SK-N-SH treated with all-trans-retinoic acid at 6 μM for 48 hours (cell line): Measurements from ENCODE around the gene MFAP4.

Source experiments
- ATAC-seq: fragments of 200-7000 bp; cut with Tn5 transposase; 3 replicates; pipeline ENCODE4 v1.9.1; 2020; ENCODE audit warnings: mild to moderate bottlenecking, moderate library complexity
- ARNTL ChIP-seq: fragments of 450-650 bp; formaldehyde crosslinking; IDR thresholded peaks from 2 replicates; pipeline ENCODE4 v1.5.0; 2020; ENCODE audit warnings: low read depth, mild to moderate bottlenecking, moderate library complexity, borderline replicate concordance
- BACH2 ChIP-seq: fragments of 250-450 bp; sonication (Bioruptor Pico); IDR thresholded peaks from 2 replicates; pipeline ENCODE4 v1.9.0; 2021; ENCODE audit warnings: mild to moderate bottlenecking, borderline replicate concordance
- CSDC2 ChIP-seq: fragments of 250-450 bp; sonication (Bioruptor Pico); IDR thresholded peaks from 2 replicates; pipeline ENCODE4 v1.5.0; 2020; ENCODE audit warnings: mild to moderate bottlenecking, moderate library complexity
- CSRNP3 ChIP-seq: fragments of 250-450 bp; sonication (Bioruptor Pico); IDR thresholded peaks from 2 replicates; pipeline ENCODE4 v1.5.1; 2021; ENCODE audit warnings: mild to moderate bottlenecking, moderate library complexity
- GLIS3 ChIP-seq: fragments of 250-450 bp; sonication (Bioruptor Pico); IDR thresholded peaks from 2 replicates; pipeline ENCODE4 v1.5.0; 2020; ENCODE audit warnings: mild to moderate bottlenecking, moderate library complexity
- ISL1 ChIP-seq: fragments of 250-450 bp; sonication (Bioruptor Pico); IDR thresholded peaks from 2 replicates; pipeline ENCODE4 v2.1.2; 2022; ENCODE audit warnings: mild to moderate bottlenecking, moderate library complexity
- OSR1 ChIP-seq: fragments of 250-450 bp; sonication (Bioruptor Pico); IDR thresholded peaks from 2 replicates; pipeline ENCODE4 v1.8.0; 2022; ENCODE audit warnings: moderate library complexity, mild to moderate bottlenecking, inconsistent platforms
- PATZ1 ChIP-seq: fragments of 250-450 bp; sonication (Bioruptor Pico); IDR thresholded peaks from 2 replicates; pipeline ENCODE4 v1.8.0; 2020; ENCODE audit warnings: mild to moderate bottlenecking, moderate library complexity, borderline replicate concordance
- POU6F1 ChIP-seq: fragments of 250-450 bp; sonication (Bioruptor Pico); IDR thresholded peaks from 2 replicates; pipeline ENCODE4 v1.8.0; 2021; ENCODE audit warnings: low read depth, mild to moderate bottlenecking, moderate library complexity, borderline replicate concordance
- PPARA ChIP-seq: fragments of 250-450 bp; sonication (Bioruptor Pico); IDR thresholded peaks from 2 replicates; pipeline ENCODE4 v1.5.0; 2020; ENCODE audit warnings: mild to moderate bottlenecking, borderline replicate concordance
- RARB ChIP-seq: fragments of 250-450 bp; sonication (Bioruptor Pico); IDR thresholded peaks from 2 replicates; pipeline ENCODE4 v1.8.0; 2021; ENCODE audit warnings: mild to moderate bottlenecking, moderate library complexity
- SNAI2 ChIP-seq: fragments of 250-450 bp; sonication (Bioruptor Pico); IDR thresholded peaks from 2 replicates; pipeline ENCODE4 v1.5.0; 2020; ENCODE audit warnings: mild to moderate bottlenecking, moderate library complexity
- TCF4 ChIP-seq: fragments of 250-450 bp; sonication (Bioruptor Pico); IDR thresholded peaks from 2 replicates; pipeline ENCODE4 v1.8.0; 2021; ENCODE audit warnings: mild to moderate bottlenecking, moderate library complexity, borderline replicate concordance
- TOX ChIP-seq: fragments of 250-450 bp; sonication (Bioruptor Pico); IDR thresholded peaks from 2 replicates; pipeline ENCODE4 v1.8.0; 2021; ENCODE audit warnings: mild to moderate bottlenecking, moderate library complexity, borderline replicate concordance
- ZC3H10 ChIP-seq: fragments of 250-450 bp; sonication (Bioruptor Pico); IDR thresholded peaks from 2 replicates; pipeline ENCODE4 v1.5.1; 2021; ENCODE audit warnings: mild to moderate bottlenecking, moderate library complexity
- ZFP3 ChIP-seq: fragments of 250-450 bp; sonication (Bioruptor Pico); IDR thresholded peaks from 2 replicates; pipeline ENCODE4 v1.5.0; 2020; ENCODE audit warnings: mild to moderate bottlenecking, moderate library complexity
- ZFP30 ChIP-seq: fragments of 450-650 bp; formaldehyde crosslinking; IDR thresholded peaks from 2 replicates; pipeline ENCODE4 v1.5.0; 2022; ENCODE audit warnings: mild to moderate bottlenecking, moderate library complexity
- ZNF565 ChIP-seq: fragments of 450-650 bp; formaldehyde crosslinking; conservative IDR thresholded peaks from 2 replicates; pipeline ENCODE4 v1.5.0; 2020; ENCODE audit warnings: low read depth, mild to moderate bottlenecking, moderate library complexity
- ZNF70 ChIP-seq: fragments of 450-650 bp; formaldehyde crosslinking; IDR thresholded peaks from 2 replicates; pipeline ENCODE4 v1.5.0; 2020; ENCODE audit warnings: mild to moderate bottlenecking, moderate library complexity
- ZNF8 ChIP-seq: fragments of 450-650 bp; formaldehyde crosslinking; IDR thresholded peaks from 2 replicates; pipeline ENCODE4 v1.5.0; 2020; ENCODE audit warnings: mild to moderate bottlenecking, moderate library complexity
- TF ChIP-seq, protein P1 (sequence below): fragments of 250-450 bp; sonication (Bioruptor Pico); IDR thresholded peaks from 2 replicates; pipeline ENCODE4 v1.5.1; 2020; ENCODE audit warnings: low read depth, mild to moderate bottlenecking, moderate library complexity

The MFAP4 gene

DNA sequence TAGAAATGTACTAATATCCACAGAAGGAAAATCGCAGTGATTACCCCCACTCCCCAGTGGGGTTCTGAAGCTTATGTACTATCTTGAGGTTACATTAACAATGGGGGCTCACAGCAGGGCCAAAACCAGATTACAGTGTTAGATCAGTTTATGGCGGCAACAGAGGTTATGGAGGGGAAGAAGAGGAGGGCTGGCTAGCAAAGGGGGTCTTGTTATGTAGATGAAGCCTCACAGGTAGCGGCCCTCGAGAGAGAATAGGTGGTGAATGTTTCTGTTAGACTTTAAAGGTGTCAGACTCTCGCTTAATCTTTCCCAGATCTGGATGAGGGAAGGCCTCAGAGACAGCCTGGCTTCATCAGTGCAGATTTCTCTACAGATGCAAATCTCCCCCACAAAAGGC lies 46.3 kb upstream of the MFAP4 start:
- TF ChIP-seq SNAI2 (CRISPR knock-in tag) (no peak), CSDC2 (no peak)
- no peak for ATAC-seq

DNA sequence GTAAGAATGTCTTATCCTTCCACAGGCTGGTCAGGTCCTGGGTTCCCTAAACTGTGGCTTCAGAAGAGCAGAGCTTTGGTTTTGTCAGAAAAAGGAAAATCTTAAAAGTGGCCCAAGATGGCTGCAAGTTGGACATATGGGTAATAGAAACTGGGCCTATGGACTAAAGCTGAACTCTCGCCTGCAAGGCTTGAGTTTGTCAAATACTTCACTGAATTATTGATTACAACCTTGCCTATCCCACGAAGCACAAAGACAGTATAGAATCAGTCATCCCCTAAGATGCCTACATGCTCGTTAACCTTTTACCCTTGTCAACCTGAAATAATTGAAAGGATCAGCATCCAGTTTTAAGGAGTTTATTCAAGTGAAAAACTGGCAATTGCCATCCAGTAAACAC lies 44.7 kb upstream of the MFAP4 start:
- TF ChIP-seq TCF4 (CRISPR knock-in tag): no peak
- no peak for TF ChIP-seq OSR1 (CRISPR knock-in tag)
- no peak for TF ChIP-seq TOX (CRISPR knock-in tag)
- TF ChIP-seq ZC3H10: no peak
- TF ChIP-seq ZNF8: no peak
- TF ChIP-seq BACH2: no peak
- TF ChIP-seq ZNF70: no peak
- TF ChIP-seq CSRNP3 (CRISPR knock-in tag): no peak
- no peak for TF ChIP-seq ARNTL
- no peak for TF ChIP-seq ZFP30 (CRISPR knock-in tag)
- TF ChIP-seq, protein P1, sequence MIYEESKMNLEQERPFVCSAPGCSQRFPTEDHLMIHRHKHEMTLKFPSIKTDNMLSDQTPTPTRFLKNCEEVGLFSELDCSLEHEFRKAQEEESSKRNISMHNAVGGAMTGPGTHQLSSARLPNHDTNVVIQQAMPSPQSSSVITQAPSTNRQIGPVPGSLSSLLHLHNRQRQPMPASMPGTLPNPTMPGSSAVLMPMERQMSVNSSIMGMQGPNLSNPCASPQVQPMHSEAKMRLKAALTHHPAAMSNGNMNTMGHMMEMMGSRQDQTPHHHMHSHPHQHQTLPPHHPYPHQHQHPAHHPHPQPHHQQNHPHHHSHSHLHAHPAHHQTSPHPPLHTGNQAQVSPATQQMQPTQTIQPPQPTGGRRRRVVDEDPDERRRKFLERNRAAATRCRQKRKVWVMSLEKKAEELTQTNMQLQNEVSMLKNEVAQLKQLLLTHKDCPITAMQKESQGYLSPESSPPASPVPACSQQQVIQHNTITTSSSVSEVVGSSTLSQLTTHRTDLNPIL (CRISPR knock-in tag): no peak
- no peak for TF ChIP-seq POU6F1 (CRISPR knock-in tag)
- TF ChIP-seq CSDC2: no peak
- no peak for TF ChIP-seq PPARA (CRISPR knock-in tag)
- no peak for TF ChIP-seq RARB (CRISPR knock-in tag)
- no peak for TF ChIP-seq ZFP3 (CRISPR knock-in tag)
- no peak for ATAC-seq

GRCh38 chr17:19426631-19427030 lies 39.6 kb upstream of the MFAP4 start:
- ATAC-seq: no peak
- TF ChIP-seq GLIS3 (CRISPR knock-in tag) (no peak), SNAI2 (CRISPR knock-in tag) (no peak), CSDC2 (no peak), ISL1 (no peak), PATZ1 (CRISPR knock-in tag) (no peak), ZNF565 (CRISPR knock-in tag) (no peak), RARB (CRISPR knock-in tag) (no peak), ZC3H10 (no peak)
- TF ChIP-seq, protein P1 (CRISPR knock-in tag): no peak

DNA sequence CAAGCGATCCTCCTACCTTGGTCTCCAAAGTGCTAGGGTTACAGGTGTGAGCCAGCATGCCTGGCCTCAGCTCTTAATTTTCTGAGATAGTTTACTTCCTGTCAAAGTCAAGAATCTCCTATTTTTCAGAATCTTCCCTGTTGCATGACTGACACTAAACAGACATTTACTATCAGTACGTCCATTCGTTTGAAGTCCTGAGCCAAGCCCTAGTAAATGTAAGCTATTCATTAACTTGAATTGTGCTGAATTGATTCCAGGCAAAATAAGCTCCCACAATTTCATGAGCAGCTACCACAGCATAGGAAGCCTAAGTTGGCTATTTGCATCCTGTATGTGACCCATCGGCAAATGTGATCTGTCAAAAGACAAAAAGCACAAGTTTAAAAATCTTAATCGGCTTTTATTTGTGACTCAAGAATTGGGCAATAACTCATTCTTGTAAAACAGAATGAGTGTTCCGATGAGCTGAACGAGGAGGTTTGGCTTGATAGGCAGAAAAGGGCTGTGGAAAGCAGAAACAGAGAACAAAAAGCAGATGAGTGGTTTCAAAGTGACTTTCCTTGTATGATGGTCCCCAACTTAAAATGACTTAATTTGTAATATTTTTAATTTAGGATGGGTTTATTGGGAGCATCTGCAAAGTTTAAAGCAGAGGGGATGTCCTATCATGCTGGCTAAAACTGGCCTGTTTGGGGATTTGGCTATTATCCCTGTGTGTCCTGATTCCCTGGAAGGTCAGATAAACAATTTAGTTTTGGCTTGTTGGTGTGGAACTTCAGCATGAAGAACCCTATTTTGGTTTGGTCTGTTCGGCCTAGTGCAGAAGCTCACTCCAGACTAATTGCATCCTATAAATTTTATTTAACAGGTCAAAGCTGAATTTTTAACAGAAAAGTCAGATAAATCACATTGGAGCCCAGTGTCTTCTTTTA lies 38.2 kb upstream of the MFAP4 start:
- TF ChIP-seq ISL1 (peak; percentile 19; the same call in 1 of the 2 replicates), RARB (CRISPR knock-in tag) (no peak), ZFP3 (CRISPR knock-in tag) (0 out of 2 replicates have a peak, but pooled peaks have one; percentile 28)
- TF ChIP-seq, all 23 proteins: peak for 2
- no peak for ATAC-seq
